AG08395 (cell line): Measurements from ENCODE around the gene USP47.

Experiments used
- DNase-seq: peaks from one replicate; pipeline ENCODE4 v3.0.0; 2012; ENCODE audit warnings: mixed read lengths, low spot score

Gene USP47

GRCh38 chr11:11864803-11865202, 23.0 kb downstream of the USP47 start:
- DNase-seq: no peak

- no peak for DNase-seq
Observed at GRCh38 chr11:11865449-11865848, 23.7 kb downstream of the USP47 start.

GRCh38 chr11:11866203-11866602, 24.4 kb downstream of the USP47 start:
- no peak for DNase-seq

GRCh38 chr11:11867720-11868119, 25.9 kb downstream of the USP47 start:
- DNase-seq: no peak

- DNase-seq: no peak
Observed at GRCh38 chr11:11871991-11872401, 30.2 kb downstream of the USP47 start.

- DNase-seq: no peak
Observed at GRCh38 chr11:11876458-11876857, 34.7 kb downstream of the USP47 start.

- no peak for DNase-seq
Observed at GRCh38 chr11:11880179-11880578, 38.4 kb downstream of the USP47 start.

GRCh38 chr11:11882539-11882938, 40.8 kb downstream of the USP47 start:
- DNase-seq: no peak

- no peak for DNase-seq
Observed at GRCh38 chr11:11884351-11884750, 42.6 kb downstream of the USP47 start.

GRCh38 chr11:11884774-11885481, 43.2 kb downstream of the USP47 start:
- DNase-seq: no peak

GRCh38 chr11:11894486-11894885, 52.7 kb downstream of the USP47 start:
- no peak for DNase-seq

- peak; percentile 5 for DNase-seq
Observed at GRCh38 chr11:11895672-11896071, 53.9 kb downstream of the USP47 start.

- no peak for DNase-seq
Observed at GRCh38 chr11:11898648-11899047, 56.9 kb downstream of the USP47 start.

GRCh38 chr11:11899401-11899800, 57.6 kb downstream of the USP47 start:
- DNase-seq: no peak

GRCh38 chr11:11901929-11902328, 60.2 kb downstream of the USP47 start:
- no peak for DNase-seq

- DNase-seq: peak; percentile 34
Observed at GRCh38 chr11:11909727-11910126, 68.0 kb downstream of the USP47 start.

GRCh38 chr11:11910541-11910940, 68.8 kb downstream of the USP47 start:
- no peak for DNase-seq

GRCh38 chr11:11913395-11913794, 71.6 kb downstream of the USP47 start:
- no peak for DNase-seq

- no peak for DNase-seq
Observed at GRCh38 chr11:11915625-11916024, 73.9 kb downstream of the USP47 start.

- DNase-seq: peak; percentile 45
Observed at GRCh38 chr11:11916981-11917399, 75.2 kb downstream of the USP47 start.

- no peak for DNase-seq
Observed at GRCh38 chr11:11923828-11924227, 82.1 kb downstream of the USP47 start.

GRCh38 chr11:11929920-11930319, 88.1 kb downstream of the USP47 start:
- no peak for DNase-seq

GRCh38 chr11:11931461-11932055, 89.8 kb downstream of the USP47 start:
- DNase-seq: peak; percentile 65

GRCh38 chr11:11935536-11935935, 93.8 kb downstream of the USP47 start:
- DNase-seq: no peak
